ENCODE results near the gene OR4S2. TPM values are rescaled to one million over a fixed set of nuclear protein-coding genes. Genes with fewer than 3 reads are reported as not detected.

The OR4S2 gene
- total RNA-seq, 3 donors from 2014 or later (not counting 1 experiment from before 2014, with no cell fraction given), result not detected

DNA sequence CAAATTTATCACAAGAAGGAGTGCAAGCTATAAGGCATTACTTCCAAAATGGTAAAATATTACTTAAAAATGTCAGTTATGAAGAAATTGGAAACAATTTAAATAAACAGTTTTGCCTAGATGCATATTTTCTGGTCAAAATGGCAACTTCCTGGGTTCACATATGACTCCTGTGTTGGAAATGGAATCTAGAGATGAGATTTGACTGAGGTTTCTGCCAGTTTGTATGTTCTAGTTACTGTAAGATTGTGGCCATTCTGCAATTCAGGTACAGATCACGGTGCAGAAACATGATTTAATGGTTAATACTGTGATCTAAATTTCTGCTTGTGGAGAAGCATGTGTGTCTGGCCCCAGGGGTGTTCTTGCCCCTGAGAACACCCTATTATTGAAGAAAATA lies 10.5 kb downstream of the OR4S2 start:
- DNase-seq, result no peak
- ATAC-seq, result no peak
- no peaks in the 10 kb centered on the region for H3K36me3 Mint-ChIP-seq
- no peaks in the 10 kb centered on the region for H3K4me1 Mint-ChIP-seq
- 53% methylated on average over 1 of the region's 1 CpG for WGBS (ENCODE audit: insufficient coverage)
- Histone ChIP-seq H3K4me1 (ENCODE audit: control insufficient read depth, insufficient read depth, low read length) (no peaks in the 10 kb centered on the region), H3K4me3 (ENCODE audit: low read length) (no peak overlapping the region), H3K9me3 (ENCODE audit: control insufficient read depth, insufficient read depth, low read length) (peaks cover 4% of the 10 kb centered on the region), H3K27ac (ENCODE audit: low read length) (no peak overlapping the region), H3K36me3 (ENCODE audit: control insufficient read depth, insufficient read depth, low read length) (no peaks in the 10 kb centered on the region), H3K27me3 (ENCODE audit: control insufficient read depth, insufficient read depth, low read length) (no peaks in the 10 kb centered on the region)
- H3K27me3 Mint-ChIP-seq (ENCODE audit: low read depth in 2 of 2), result no peaks in the 10 kb centered on the region
- TF ChIP-seq, protein P1, sequence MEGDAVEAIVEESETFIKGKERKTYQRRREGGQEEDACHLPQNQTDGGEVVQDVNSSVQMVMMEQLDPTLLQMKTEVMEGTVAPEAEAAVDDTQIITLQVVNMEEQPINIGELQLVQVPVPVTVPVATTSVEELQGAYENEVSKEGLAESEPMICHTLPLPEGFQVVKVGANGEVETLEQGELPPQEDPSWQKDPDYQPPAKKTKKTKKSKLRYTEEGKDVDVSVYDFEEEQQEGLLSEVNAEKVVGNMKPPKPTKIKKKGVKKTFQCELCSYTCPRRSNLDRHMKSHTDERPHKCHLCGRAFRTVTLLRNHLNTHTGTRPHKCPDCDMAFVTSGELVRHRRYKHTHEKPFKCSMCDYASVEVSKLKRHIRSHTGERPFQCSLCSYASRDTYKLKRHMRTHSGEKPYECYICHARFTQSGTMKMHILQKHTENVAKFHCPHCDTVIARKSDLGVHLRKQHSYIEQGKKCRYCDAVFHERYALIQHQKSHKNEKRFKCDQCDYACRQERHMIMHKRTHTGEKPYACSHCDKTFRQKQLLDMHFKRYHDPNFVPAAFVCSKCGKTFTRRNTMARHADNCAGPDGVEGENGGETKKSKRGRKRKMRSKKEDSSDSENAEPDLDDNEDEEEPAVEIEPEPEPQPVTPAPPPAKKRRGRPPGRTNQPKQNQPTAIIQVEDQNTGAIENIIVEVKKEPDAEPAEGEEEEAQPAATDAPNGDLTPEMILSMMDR (IDR thresholded peaks at IDR 0.05), result no peak
- peaks cover 6 to 19% of the 10 kb centered on the region in 2 donors for H3K9me3 Mint-ChIP-seq
- H3K27ac Mint-ChIP-seq, result no peak overlapping the region
- no peak overlapping the region for H3K4me3 Mint-ChIP-seq
- intact Hi-C loops (cut with micrococcal nuclease), result no loop called here

DNA sequence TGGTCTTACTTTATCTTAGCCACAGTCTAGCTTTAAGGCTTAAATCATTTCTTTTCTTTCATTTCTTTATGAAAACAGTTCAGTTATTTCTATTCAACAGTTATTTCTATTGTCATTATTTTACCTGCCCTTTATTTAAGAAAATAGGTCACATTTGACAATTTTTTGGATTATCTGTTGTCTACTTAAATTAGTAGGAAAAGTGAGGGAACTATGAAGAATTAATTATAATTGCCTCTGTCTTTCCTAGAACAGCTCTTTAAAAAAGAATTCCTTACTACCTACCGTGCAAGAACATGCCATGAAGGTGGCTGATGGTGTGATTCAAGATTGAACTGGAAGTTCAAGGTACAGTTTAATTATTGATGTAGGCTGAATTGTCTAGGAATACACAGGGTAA lies 13.8 kb downstream of the OR4S2 start, which contains the start of gene OR4C6:
OR4C6 (plus strand) TSS at position 301 of the 400 bp plus-strand sequence. CDS start 2,966 bp downstream, outside the sequence.
- Mint-ChIP-seq H3K27me3 (ENCODE audit: low read depth in 2 of 2) (no peaks in the 10 kb centered on the region), H3K36me3 (no peaks in the 10 kb centered on the region), H3K27ac (no peak within 1 kb of the TSS), H3K9me3 (peaks cover 8 to 14% of the 10 kb centered on the region in 2 donors), H3K4me3 (no peak within 1 kb of the TSS), H3K4me1 (no peaks in the 10 kb centered on the region)
- intact Hi-C loops (cut with micrococcal nuclease), result no loop called here
- no peaks in the 10 kb centered on the region for H3K36me3 ChIP-seq (ENCODE audit: control insufficient read depth, insufficient read depth, low read length)
- H3K27me3 ChIP-seq (ENCODE audit: control insufficient read depth, insufficient read depth, low read length), result no peaks in the 10 kb centered on the region
- H3K4me3 ChIP-seq (ENCODE audit: low read length), result no peak within 1 kb of the TSS
- peaks cover 14% of the 10 kb centered on the region for H3K9me3 ChIP-seq (ENCODE audit: control insufficient read depth, insufficient read depth, low read length)
- H3K4me1 ChIP-seq (ENCODE audit: control insufficient read depth, insufficient read depth, low read length), result no peaks in the 10 kb centered on the region
- TF ChIP-seq, protein P1 (IDR thresholded peaks at IDR 0.05), result no peak
- H3K27ac ChIP-seq (ENCODE audit: low read length), result no peak within 1 kb of the TSS
- DNase-seq, result no peak
- WGBS (ENCODE audit: insufficient coverage), result no CpG with 5 or more reads among the region's 1 CpG
- ATAC-seq, result no peak

DNA sequence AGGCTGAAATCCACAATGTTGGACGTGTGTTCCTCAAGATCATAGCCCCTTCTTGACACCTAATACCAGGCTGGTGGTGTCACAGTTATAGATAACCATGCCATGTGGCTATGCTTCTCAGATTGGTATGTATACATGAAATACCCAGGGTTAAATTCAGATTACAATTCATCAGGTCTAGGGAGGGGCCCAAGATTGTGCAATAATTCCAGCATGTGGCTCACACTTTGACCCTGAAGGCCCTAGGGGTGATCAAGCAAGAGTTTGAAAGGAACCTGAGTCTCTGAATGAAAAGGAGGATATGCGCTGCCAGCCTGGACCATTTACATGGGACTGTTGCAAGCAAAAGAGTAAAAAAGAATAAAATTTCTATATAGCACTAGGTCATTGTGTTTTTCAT lies 21.2 kb downstream of the OR4S2 start:
- ATAC-seq, result no peak
- no peak overlapping the region for H3K4me3 Mint-ChIP-seq

More for the DNA sequence above, 21.2 kb downstream of the OR4S2 start:
- Histone ChIP-seq H3K36me3 (ENCODE audit: control insufficient read depth, insufficient read depth, low read length) (no peaks in the 10 kb centered on the region), H3K27me3 (ENCODE audit: control insufficient read depth, insufficient read depth, low read length) (no peaks in the 10 kb centered on the region), H3K4me1 (ENCODE audit: control insufficient read depth, insufficient read depth, low read length) (no peaks in the 10 kb centered on the region), H3K9me3 (ENCODE audit: control insufficient read depth, insufficient read depth, low read length) (peaks cover 10% of the 10 kb centered on the region), H3K27ac (ENCODE audit: low read length) (no peak overlapping the region), H3K4me3 (ENCODE audit: low read length) (no peak overlapping the region)
- no peak overlapping the region for H3K27ac Mint-ChIP-seq
- peaks cover 3 to 6% of the 10 kb centered on the region in 2 donors for H3K9me3 Mint-ChIP-seq
- TF ChIP-seq, protein P1 (IDR thresholded peaks at IDR 0.05), result no peak
- intact Hi-C loops (cut with micrococcal nuclease), result no loop called here
- H3K4me1 Mint-ChIP-seq, result no peaks in the 10 kb centered on the region
- WGBS (ENCODE audit: insufficient coverage), result 30% methylated on average over 2 of the region's 2 CpGs
- DNase-seq, result no peak
- H3K36me3 Mint-ChIP-seq, result no peaks in the 10 kb centered on the region
- no peaks in the 10 kb centered on the region for H3K27me3 Mint-ChIP-seq (ENCODE audit: low read depth in 2 of 2)

Data from natural killer cell (primary cell).